Measurements from ENCODE around the gene NTRK3.

GRCh38 chr15:88242586-88243555 lies 13.7 kb downstream of the NTRK3 start:
- TF ChIP-seq CTCF (IDR thresholded peaks at IDR 0.05) (no peak), POLR2A (IDR thresholded peaks at IDR 0.05) (no peak)
